HG03432 (cell line): ENCODE measurements around the gene TMEM219.
"Not testable (repeated sequence)": the region's sequence is repeated elsewhere in the genome, so short reads cannot be mapped to it uniquely, and the experiment has no call there.

Source experiments
- ATAC-seq: cut with Tn5 transposase; IDR thresholded peaks from one replicate; pipeline ENCODE4 v1.9.1; 2021; ENCODE audit warnings: mild to moderate bottlenecking, moderate library complexity; ENCODE audit not compliant: unreplicated experiment

TMEM219 gene, protein sequence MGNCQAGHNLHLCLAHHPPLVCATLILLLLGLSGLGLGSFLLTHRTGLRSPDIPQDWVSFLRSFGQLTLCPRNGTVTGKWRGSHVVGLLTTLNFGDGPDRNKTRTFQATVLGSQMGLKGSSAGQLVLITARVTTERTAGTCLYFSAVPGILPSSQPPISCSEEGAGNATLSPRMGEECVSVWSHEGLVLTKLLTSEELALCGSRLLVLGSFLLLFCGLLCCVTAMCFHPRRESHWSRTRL

DNA sequence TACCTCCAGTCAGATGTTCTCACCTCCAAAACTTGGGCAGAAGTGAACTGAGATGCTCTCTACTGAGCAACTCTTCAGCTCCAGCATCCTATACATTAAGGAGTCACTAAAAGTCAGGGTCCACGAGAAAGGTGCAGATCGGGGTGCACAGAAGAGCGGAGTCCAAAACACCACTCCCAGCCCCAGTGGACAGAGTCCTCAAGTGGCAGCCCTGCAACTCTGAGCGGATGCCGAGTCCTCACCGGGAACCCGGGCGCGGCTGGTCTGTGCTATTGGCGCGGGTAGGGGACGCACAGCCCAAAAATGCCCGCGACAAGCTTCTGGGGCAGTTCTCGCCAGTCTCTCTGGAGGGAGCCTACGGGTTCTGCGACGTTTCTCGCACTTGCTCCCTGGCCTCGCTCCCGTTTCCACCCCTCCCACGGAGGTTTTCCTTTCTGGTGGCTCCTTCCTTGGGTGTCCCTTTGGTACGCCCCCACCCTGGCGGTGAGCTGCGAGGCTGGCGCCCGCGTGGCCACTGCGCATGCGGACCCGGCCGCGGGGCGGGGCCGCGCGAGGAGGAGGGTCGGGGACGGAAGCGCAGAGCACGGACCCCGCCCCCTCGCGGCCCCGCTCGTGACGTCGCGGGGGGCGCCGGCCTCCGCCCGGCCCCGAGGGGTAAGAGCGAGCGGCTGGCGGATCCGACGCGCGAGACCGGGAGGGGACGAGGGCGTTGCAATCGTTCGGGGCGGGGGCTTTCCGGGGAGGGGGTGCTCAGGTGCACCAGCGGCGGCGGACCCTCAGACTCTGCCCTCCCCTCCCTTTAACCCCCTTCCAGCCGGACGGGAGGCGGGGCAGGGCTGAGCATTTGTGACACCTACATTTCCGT lies at the start of gene TMEM219:
Gene TMEM219 (plus strand): TSS at position 601 of the 865 bp plus-strand sequence. CDS start 1,065 bp downstream, outside the sequence.
- peak; percentile 86 for ATAC-seq

DNA sequence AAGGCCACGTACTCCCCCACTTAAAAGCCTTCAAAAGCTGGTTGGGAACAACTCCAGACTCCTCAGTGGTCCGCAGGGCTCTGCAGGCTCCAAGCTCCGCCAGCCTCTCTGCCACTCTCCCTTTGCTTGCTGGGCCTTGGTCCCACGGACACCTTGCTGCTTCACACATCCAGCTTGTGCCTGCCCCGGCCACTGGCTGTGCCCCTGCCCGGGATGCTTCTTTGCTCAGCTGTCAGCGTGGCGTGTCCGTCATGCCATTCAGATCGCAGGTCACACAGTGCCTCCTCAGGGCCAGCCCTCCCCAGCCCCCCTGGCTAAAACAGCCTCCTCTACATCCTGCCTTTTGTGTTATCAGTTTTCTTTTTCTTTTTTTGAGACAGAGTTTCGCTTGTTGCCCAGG lies 49.8 kb upstream of the TMEM219 start:
- ATAC-seq, result no peak

DNA sequence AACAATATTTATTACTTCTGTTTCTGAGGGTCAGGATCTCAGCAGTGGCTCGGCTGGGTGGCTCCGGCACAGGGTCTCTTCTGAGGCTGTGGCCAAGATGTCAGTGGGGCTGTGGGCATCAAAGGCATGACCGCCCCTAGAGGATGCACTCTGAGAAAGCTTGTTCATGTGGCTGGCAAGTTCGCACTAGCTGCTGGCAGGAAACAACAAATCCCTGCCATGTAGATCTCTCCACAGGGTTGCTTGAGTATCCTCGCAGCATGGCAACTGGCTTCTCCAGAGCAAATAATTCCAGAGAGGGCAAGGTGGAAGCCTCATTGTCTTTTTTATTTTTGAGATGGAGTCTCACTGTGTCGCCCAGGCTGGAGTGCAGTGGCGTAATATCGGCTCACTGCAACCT lies 48.4 kb upstream of the TMEM219 start:
- ATAC-seq, result no peak

DNA sequence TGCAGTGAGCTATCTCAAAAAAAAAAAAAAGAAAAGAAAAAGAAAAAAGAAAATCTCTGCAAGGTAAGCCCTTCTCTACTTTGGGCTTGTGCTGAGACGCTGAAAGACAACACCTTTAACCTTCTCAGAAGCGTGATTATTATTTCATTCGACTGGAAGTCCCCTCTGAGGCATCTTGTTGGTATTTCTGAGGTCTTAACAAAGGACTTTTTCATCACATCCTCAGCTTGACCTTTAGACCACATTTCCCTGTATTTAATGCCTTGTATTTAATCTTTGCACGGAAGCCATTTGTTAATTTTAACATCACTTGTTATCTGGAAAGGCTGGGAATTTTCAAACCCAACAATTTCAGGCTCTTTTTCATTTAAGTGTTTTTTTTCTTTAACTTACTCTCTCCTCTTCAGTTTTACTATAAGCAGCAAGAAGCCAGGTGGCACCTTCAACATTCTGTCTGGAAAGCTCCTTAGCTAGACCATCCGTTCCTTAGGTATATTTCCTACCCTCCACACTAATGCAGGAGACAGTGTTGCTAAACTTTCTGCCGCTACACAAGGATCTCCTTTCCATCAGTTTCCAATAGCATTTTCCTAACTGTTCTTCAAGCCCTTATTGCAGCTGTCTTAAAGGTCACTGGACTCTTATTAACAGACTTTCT lies 46.2 kb upstream of the TMEM219 start:
- ATAC-seq, result no peak

DNA sequence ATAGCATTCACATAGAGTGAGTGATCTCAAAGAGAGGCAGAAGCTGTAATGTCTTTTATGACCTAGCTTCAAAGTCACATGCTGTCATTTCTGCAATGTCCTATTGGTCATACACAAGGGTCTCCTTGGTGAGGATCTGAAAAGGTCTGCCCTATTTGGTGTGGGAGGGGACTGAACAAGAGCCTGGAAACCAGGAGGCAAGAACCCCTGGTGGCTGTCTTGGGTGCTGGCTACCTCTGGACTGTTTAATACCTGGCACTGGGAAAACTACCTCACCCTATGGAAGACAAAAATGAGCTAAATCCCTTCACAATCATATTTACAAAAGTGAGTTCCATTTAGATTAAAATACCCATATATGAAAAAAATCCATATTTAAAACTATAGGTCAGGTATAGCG lies 44.9 kb upstream of the TMEM219 start:
- no peak for ATAC-seq

DNA sequence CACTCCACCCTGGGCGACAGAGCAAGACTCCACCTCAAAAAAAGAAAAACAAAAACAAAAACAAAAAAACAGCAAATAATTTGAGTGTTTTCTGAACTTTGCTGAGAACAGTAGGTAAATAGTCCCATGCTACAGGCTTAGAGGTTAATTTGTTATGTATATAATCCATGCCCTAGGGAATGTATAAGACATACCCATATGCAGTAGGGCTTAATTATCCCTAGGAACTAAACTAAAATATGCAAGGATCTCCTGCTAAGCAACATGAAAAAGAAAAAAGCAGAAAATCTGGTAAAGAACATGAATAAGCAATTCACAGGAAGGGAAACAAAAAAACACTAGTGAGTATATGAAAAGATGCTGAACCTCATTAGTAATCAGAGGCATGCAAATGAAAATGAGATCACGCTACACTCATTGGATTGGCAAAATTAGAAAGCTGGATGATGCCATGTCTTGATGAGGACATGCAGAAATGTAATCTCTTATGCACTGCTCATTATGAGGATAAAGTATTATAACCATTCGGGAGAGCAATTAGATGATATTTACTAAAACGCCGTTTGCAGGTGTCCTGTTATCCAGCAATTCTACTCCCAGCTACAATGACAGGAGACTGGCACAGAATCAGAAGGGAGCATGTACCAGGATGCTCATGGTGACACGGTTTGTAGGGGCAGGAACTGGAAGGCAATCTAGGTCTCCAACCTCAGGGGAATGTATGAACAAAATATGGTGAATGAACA lies 41.4 kb upstream of the TMEM219 start:
- ATAC-seq, result no peak

DNA sequence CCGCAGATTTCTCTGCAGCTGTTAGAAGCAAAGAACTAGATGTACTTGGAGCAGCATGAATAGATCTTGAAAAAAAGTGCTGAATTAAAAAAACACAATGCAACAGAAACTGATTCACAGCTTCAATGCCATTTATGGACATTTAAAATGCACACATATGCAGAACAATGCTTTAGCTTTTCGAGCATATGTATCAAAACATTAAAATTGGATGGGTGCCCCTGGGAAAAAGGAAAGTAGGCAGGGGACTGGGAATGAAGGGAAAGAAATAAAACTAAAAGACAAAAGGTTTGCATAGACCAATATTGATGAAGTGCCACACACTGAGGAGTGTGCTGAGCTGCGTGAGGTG lies 40.9 kb upstream of the TMEM219 start:
- ATAC-seq, result no peak

DNA sequence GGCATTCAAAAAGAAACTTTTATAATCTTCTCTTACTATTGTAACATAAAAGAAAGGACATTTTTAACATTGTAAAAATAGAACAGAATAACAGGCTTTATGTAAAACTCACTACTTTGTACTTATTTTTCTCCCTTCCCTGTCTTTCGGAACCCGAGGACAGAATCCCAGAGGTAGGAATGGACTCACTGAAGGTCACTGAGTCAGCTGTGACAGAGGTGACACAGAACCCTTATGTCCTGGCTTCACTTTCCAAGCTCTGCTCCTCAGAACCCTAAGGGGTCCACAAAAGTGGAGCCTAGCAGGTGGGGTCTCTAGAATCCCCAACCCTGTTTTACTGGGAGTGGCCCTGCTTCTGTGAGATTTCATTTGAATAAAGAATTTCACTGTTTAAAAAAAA lies 39.6 kb upstream of the TMEM219 start:
- ATAC-seq, result no peak

DNA sequence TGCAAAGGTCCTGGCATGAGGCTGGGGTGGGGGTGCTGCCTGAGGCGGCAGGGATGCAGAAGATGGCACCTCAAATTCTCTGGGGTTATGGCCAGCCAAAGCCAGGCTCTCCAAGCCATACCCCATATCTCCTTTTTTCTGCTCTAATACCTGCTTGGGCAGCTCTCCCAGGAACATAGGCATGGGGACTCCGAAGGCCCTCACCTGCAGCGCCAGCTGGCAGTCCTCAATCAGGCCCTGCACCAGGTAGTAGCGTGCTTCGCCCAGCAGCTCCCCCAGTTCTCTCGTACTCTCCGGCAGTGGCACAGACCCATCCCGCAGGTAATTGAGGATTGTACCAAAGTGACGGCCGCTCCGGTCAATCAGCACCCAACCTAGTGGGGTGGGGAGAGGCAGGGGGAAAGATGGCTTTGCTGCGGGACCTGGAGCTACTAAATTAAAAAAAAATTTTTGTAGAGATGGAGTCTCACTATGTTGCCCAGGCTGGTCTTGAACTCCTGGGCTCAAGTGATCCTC lies 38.8 kb upstream of the TMEM219 start:
- ATAC-seq, result no peak

DNA sequence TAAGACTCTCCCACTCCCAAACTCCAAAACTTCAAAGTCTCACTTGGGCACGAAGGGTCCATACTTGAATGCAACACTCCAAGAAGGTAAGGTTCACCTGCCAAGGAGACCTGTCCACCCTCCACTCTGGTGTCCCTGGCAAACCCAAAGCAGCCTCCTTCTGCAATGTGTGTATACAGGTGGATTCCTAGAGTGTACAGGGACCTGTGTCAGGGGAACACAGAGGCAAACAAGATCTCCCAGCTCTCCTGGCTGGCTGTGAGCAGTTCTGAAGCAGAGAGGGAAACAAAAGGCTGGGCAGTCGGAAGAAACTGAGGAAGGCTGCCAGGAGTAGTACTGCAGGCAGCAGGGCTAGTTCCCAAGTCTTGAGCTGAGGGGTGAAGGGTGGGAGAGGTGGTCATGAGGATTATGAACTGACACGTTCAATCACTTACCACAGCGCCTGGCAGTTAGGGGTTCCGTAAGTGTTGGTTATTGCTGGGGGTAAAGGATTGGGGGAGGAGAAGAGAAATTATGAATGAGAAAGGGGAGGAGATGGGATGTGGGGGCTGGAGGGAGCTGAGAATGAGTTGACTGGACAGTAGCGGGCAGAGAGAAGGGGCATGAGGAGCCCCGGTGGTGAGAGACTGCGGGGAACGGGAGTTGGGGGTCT lies 36.6 kb upstream of the TMEM219 start:
- ATAC-seq, result no peak

DNA sequence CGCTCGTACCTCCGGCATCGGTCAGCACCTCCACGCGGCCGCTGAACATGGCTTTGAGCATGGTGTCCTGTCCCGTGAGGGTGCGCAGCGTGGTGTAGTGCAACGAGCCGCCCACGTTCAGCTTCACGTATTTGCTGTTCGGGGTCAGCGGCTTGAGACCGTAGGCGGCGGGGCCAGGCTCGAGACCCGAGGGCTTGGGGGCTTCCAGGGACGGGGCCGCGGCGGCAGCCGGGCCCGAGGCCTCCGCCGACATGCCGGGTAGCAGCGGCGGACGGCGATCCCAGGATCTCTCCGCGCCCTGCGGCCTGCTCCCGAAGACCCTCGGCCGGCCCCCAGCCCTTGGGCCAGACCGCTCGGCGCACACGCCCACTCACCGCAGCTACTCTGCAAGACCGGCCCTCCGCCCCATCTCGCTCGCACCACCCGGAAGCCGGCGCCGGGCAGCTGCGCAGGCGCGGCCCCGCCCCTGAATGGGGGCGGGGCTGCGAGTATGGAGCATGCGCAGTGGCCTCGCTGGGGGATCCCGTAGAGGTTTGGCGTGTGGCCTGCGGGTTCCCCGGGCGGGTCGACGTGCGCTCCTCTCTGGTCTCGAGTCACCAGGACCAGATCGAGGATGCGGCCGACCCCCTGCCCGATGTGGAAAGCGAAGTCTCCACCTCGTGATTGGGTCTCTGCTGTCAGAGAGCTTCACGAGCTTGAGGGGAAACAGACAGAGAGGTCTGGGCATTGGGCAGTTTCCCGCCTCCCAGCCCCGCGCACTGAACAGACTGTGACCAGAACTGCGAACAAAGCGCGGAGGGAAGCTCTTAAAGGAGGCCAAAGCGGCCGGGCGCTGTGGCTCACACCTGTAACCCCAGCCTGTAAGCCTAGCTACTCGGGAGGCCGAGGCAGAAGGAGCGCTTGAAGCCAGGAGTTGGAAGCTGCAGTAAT lies 35.8 kb upstream of the TMEM219 start, which contains the start of gene KCTD13:
Gene KCTD13 (minus strand): TSS at position 446 of the 930 bp plus-strand sequence. CDS start 193 bp downstream, at position 253.
- ATAC-seq, result peak; percentile 90

DNA sequence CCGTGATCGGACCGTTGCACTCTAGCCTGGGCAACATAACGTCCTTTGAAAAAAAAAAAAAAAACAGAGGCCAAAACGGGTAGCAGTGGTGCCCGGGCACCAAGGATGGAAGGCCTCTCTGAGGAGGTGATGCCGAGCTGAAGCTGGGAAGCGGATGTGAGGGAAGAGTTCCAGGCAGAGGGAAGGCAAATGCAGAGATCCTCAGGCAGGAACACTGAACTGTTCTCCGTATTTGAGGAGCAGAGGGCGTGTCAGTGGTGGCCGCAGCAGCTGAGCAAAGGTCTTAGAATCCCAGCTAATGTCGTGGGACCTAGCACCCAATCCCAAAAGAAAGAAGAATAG lies 35.2 kb upstream of the TMEM219 start:
- no peak for ATAC-seq

DNA sequence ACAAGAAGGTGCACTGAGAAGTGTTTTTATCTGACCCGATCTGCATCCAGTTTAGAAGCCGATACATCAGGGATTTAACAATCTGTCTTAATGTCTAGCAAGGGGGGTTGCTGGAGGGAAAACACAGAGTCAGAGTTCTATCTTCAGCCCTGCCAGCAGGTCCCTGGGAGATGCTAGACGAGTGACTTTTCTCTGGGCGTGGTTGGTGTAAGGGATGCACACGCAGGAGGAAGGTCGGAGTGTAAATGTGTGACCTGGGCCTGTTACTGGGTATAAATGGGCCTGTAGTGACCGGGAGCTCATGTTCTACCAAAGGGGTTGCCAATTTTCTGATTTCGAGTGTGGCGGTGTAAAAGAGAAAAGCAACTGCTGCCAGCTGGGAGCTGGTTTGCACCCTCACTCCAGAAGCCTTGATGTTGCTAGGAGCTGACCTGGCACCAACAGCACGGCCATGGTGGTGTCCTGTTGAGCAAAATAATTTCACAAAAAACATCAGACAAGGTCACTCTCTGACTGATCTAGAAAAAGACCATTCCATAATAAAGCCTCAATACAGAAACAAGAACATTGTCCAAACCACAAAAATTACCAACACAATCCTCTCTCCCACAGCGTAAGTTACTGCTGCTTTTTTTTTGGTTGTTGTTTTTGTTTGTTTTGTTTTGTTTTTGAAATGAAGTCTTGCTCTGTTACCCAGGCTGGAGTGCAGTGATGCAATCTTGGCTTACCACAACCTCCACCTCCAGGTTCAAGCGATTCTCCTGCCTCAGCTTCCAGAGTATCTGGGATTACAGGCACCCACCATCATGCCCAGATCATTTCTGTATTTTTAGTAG lies 34.6 kb upstream of the TMEM219 start:
- no peak for ATAC-seq

DNA sequence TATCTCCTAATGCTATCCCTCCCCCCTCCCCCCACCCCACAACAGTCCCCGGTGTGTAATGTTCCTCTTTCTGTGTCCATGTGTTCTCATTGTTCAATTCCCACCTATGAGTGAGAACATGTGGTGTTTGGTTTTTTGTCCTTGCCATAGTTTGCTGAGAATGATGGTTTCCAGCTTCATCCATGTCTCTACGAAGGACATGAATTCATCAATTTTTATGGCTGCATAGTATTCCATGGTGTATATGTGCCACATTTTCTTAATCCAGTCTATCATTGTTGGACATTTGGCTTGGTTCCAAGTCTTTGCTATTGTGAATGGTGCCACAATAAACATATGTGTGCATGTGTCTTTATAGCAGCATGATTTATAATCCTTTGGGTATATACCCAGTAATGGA lies 30.1 kb upstream of the TMEM219 start:
- ATAC-seq, result not testable (repeated sequence)

DNA sequence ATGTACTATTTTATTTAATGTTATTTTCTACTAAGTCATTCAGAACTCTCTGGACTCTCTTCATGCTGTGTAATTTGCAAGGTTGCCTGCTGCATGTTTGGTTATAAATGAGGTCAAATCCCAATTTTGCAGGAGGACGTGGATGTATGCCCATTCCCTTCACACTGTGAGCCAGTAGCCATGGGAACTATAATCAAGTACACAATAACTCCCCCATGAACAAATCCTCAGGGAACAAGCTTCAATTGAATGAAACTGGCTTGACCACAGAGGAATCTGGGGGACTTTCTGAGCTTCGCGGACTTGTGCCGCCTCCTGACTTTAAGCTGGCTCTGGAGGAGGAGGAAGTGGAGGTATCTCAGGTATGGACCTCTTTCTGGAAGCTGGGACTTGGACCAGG lies 21.2 kb upstream of the TMEM219 start:
- ATAC-seq, result no peak

DNA sequence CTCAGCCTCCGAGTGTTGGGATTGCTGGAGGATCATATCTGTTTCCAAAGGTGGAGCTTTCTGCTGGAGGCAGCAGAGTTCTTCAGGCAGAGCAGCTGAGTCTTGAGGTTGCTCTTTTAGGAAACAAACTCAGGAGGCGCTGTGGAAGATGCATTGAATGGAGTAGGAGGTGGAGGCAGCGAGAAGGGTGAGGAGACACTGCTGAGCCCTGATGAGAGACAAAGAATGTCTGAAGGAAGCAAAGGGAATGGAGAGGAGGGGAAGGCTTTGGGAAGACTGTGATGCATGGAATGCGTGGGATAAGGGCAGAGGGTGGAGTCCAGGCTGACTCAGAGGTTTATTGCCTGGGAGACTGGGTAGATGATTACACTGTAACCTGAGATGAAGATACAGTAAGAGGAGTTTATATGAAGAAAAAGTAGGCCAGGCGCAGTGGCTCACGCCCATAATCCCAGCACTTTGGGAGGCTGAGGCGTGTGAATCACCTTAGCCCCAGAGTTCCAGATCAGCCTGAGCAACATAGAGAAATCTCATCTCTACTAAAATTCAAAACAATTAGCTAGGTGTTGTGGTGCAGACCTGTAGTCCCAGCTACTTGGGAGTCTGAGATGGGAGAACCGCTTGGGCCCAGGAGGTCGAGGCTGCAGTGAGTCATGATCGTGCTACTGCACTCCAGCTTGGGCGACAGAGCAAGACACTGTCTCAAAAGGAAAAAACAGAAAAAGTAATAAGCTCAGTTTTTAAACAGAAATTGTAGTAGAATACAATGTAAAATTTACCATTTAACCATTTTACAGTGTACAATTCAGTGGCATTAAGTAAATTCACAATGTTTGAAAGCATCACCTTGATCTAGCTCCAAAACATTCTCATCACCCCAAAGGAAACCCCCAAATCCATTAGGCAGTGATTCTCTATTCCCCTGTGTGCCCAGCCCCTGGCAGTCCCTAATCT lies 17.8 kb upstream of the TMEM219 start:
- ATAC-seq, result no peak

DNA sequence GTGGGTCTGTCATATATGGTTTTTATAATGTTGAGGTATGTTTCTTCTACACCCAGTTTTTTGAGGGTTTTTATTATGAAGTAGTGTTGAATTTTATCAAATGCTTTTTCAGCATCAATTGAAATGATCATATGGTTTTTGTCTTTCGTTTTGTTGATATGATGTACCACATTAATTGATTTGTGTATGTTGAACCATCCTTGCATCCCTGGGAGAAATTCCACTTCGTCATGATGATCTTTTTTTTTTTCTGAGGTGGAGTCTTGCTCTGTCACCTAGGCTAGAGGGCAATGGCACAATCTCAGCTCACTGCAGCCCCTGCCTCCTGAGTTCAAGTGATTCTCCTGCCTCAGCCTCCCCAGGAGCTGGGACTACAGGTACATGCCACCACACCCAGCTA lies 14.0 kb upstream of the TMEM219 start:
- ATAC-seq, result no peak
